Suprapubic skin (tissue), 4 donors: ENCODE data around the gene KMT2B. TPM values are rescaled to one million over a fixed set of nuclear protein-coding genes. Genes with fewer than 3 reads are reported as not detected.

ENCODE experiments used
- DNase-seq, 2 donors: peaks; one replicate each; pipeline ENCODE4 v3.0.0-alpha.2; 2019; ENCODE audit warnings: low spot score in 2 of 2
- H3K27ac ChIP-seq: fragments of 200-600 bp; sonication (generic); one replicate; pipeline ENCODE4 v1.5.1; 2019
- H3K27me3 ChIP-seq: fragments of 200-600 bp; sonication (generic); one replicate; pipeline ENCODE4 v1.5.1; 2019
- H3K36me3 ChIP-seq: fragments of 200-600 bp; sonication (generic); one replicate; pipeline ENCODE4 v1.5.1; 2019
- H3K4me1 ChIP-seq: fragments of 200-600 bp; sonication (generic); one replicate; pipeline ENCODE4 v1.5.1; 2019
- H3K4me3 ChIP-seq: fragments of 200-600 bp; sonication (generic); one replicate; pipeline ENCODE4 v1.5.1; 2019; ENCODE audit warnings: mild to moderate bottlenecking
- H3K9me3 ChIP-seq: fragments of 200-600 bp; sonication (generic); one replicate; pipeline ENCODE4 v1.5.1; 2019
- CTCF ChIP-seq, 2 donors: fragments of 200-600 bp in 1 of 2; fragments of 450-650 bp in 1 of 2; sonication (generic) in 1 of 2; IDR thresholded peaks; one replicate each; pipeline ENCODE4 v1.5.1; 2016 to 2019; ENCODE audit warnings: antibody characterized with exemption in 2 of 2, mild to moderate bottlenecking in 1 of 2, moderate library complexity in 1 of 2
- EP300 ChIP-seq: sonication (generic); formaldehyde crosslinking; IDR thresholded peaks from one replicate; pipeline ENCODE4 v1.6.1; 2017; ENCODE audit warnings: antibody characterized with exemption
- POLR2A ChIP-seq, 2 donors: fragments of 450-650 bp; IDR thresholded peaks; one replicate each; pipeline ENCODE4 v1.6.1; 2017; ENCODE audit warnings: antibody characterized with exemption in 2 of 2, mild to moderate bottlenecking in 2 of 2, moderate library complexity in 2 of 2
- POLR2AphosphoS5 ChIP-seq, 3 donors: sonication (generic); formaldehyde crosslinking; IDR thresholded peaks; one replicate each; pipeline ENCODE4 v1.6.1; 2017; ENCODE audit warnings: antibody characterized with exemption in 3 of 3
- WGBS: methylation state at CpG from one replicate; pipeline ENCODE4 v1.1.5; 2018; 5-methylcytosine and 5-hydroxymethylcytosine counted together
- total RNA-seq, 4 donors: library from RNA; depleted of rRNA; stranded (reverse); fragments of >200 nt; gene quantifications; one replicate each; pipeline ENCODE4 v1.1.0, GENCODE V29; 2016

The KMT2B gene
- total RNA-seq, 4 donors from 2014 or later: 31.2 to 66.8 (median 45.2) TPM

GRCh38 chr19:35702223-35703012 lies 15.4 kb upstream of the KMT2B start:
- H3K9me3 ChIP-seq: no peaks in the 10 kb centered on the region
- WGBS: 0% methylated on average over 6 of the region's 50 CpGs
- TF ChIP-seq POLR2A (IDR thresholded peaks at IDR 0.05) (no peak), EP300 (no peak), CTCF (IDR thresholded peaks at IDR 0.05) (no peak), POLR2AphosphoS5 (IDR thresholded peaks at IDR 0.05) (no peak)
- H3K4me1 ChIP-seq: peaks cover 13% of the 10 kb centered on the region
- DNase-seq: peak; percentile 98 to 99
- no peak overlapping the region for H3K27ac ChIP-seq
- peak overlapping the region; percentile 64 for H3K4me3 ChIP-seq
- no peaks in the 10 kb centered on the region for H3K36me3 ChIP-seq
- H3K27me3 ChIP-seq: no peaks in the 10 kb centered on the region

GRCh38 chr19:35703343-35703742 lies 14.5 kb upstream of the KMT2B start:
- TF ChIP-seq CTCF (IDR thresholded peaks at IDR 0.05) (no peak), EP300 (no peak), POLR2A (IDR thresholded peaks at IDR 0.05) (no peak), POLR2AphosphoS5 (IDR thresholded peaks at IDR 0.05) (no peak)

DNA sequence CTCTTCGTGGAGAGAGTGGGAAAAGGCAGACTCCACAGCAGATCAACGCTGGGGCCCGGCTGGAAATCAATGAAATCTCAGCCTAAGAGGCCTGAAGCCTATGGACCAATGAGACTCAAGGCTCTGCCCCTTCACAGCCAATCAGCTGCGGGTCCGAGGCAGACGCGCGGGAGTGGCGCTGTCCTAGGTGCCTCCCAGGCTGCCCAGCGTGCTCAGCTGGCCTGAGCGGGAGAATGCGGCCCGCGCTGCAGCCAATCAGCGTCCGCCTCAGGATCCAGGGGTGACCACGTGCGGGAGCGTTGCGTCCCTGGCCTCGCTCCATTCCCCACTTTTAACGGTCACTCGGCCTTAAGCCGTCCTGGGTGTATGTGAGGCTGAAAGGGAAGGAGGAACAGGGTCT lies 13.6 kb upstream of the KMT2B start, which contains the start of gene ZBTB32:
TSS of gene ZBTB32 (plus strand) at position 341 of the 400 bp plus-strand sequence. CDS start 10,069 bp downstream, outside the sequence.
- no peak for TF ChIP-seq EP300
- no peak for TF ChIP-seq POLR2A (IDR thresholded peaks at IDR 0.05)
- no peak for TF ChIP-seq CTCF (IDR thresholded peaks at IDR 0.05)
- TF ChIP-seq POLR2AphosphoS5 (IDR thresholded peaks at IDR 0.05): no peak
- no peaks in the 10 kb centered on the region for H3K27me3 ChIP-seq
- H3K4me3 ChIP-seq: no peak within 1 kb of the TSS
- no peak for DNase-seq
- H3K9me3 ChIP-seq: no peaks in the 10 kb centered on the region
- H3K4me1 ChIP-seq: peaks cover 13% of the 10 kb centered on the region
- no peaks in the 10 kb centered on the region for H3K36me3 ChIP-seq
- no peak within 1 kb of the TSS for H3K27ac ChIP-seq
- 38% methylated on average over 24 of the region's 24 CpGs for WGBS

More at GRCh38 chr19:35703343-35703742, 14.5 kb upstream of the KMT2B start:
- Histone ChIP-seq H3K4me3 (no peak overlapping the region), H3K4me1 (peaks cover 13% of the 10 kb centered on the region), H3K36me3 (no peaks in the 10 kb centered on the region), H3K27ac (no peak overlapping the region), H3K27me3 (no peaks in the 10 kb centered on the region), H3K9me3 (no peaks in the 10 kb centered on the region)
- WGBS: 41% methylated on average over 9 of the region's 9 CpGs
- no peak for DNase-seq

DNA sequence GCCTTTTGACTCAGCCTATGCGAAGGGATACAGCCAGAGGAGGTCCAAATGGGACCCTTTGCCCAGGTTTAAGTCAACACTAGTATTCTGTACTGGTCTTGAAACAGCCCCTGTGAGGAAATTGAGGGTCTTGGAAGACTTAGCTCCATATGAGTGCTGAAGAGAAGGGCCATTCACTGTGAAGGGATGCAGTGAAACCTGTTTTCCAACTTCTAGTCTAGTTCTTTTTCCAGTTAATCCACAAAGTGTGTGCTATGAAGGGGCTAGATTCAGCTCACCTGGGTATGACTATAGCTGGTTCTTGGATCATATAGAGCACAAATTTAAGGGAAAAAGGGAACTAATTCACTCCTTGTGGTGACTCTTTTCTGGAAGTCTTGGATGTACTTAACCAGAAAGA lies 9.4 kb upstream of the KMT2B start:
- 86% methylated on average over 1 of the region's 1 CpG for WGBS
- no peaks in the 10 kb centered on the region for H3K4me1 ChIP-seq
- no peak overlapping the region for H3K27ac ChIP-seq
- no peaks in the 10 kb centered on the region for H3K9me3 ChIP-seq
- TF ChIP-seq POLR2A (IDR thresholded peaks at IDR 0.05) (no peak), EP300 (no peak), CTCF (IDR thresholded peaks at IDR 0.05) (no peak), POLR2AphosphoS5 (IDR thresholded peaks at IDR 0.05) (no peak)
- H3K27me3 ChIP-seq: no peaks in the 10 kb centered on the region
- no peak for DNase-seq
- H3K4me3 ChIP-seq: no peak overlapping the region
- no peaks in the 10 kb centered on the region for H3K36me3 ChIP-seq
